SK-N-SH treated with all-trans-retinoic acid at 6 μM for 48 hours (cell line): ENCODE measurements around the gene PROM1.

Experiments
- ATAC-seq: fragments of 200-7000 bp; cut with Tn5 transposase; 3 replicates; pipeline ENCODE4 v1.9.1; 2020; ENCODE audit warnings: mild to moderate bottlenecking, moderate library complexity
- ARNTL ChIP-seq: fragments of 450-650 bp; formaldehyde crosslinking; IDR thresholded peaks from 2 replicates; pipeline ENCODE4 v1.5.0; 2020; ENCODE audit warnings: low read depth, mild to moderate bottlenecking, moderate library complexity, borderline replicate concordance
- CREB5 ChIP-seq: fragments of 250-450 bp; sonication (Bioruptor Pico); IDR thresholded peaks from 2 replicates; pipeline ENCODE4 v1.5.1; 2020; ENCODE audit warnings: low read depth, mild to moderate bottlenecking, moderate library complexity
- CSRNP3 ChIP-seq: fragments of 250-450 bp; sonication (Bioruptor Pico); IDR thresholded peaks from 2 replicates; pipeline ENCODE4 v1.5.1; 2021; ENCODE audit warnings: mild to moderate bottlenecking, moderate library complexity
- ESRRG ChIP-seq: fragments of 250-450 bp; sonication (Bioruptor Pico); IDR thresholded peaks from 2 replicates; pipeline ENCODE4 v1.6.1; 2021; ENCODE audit warnings: mild to moderate bottlenecking
- GLIS3 ChIP-seq: fragments of 250-450 bp; sonication (Bioruptor Pico); IDR thresholded peaks from 2 replicates; pipeline ENCODE4 v1.5.0; 2020; ENCODE audit warnings: mild to moderate bottlenecking, moderate library complexity
- ISL1 ChIP-seq: fragments of 250-450 bp; sonication (Bioruptor Pico); IDR thresholded peaks from 2 replicates; pipeline ENCODE4 v2.1.2; 2022; ENCODE audit warnings: mild to moderate bottlenecking, moderate library complexity
- OSR1 ChIP-seq: fragments of 250-450 bp; sonication (Bioruptor Pico); IDR thresholded peaks from 2 replicates; pipeline ENCODE4 v1.8.0; 2022; ENCODE audit warnings: moderate library complexity, mild to moderate bottlenecking, inconsistent platforms
- PATZ1 ChIP-seq: fragments of 250-450 bp; sonication (Bioruptor Pico); IDR thresholded peaks from 2 replicates; pipeline ENCODE4 v1.8.0; 2020; ENCODE audit warnings: mild to moderate bottlenecking, moderate library complexity, borderline replicate concordance
- POU6F1 ChIP-seq: fragments of 250-450 bp; sonication (Bioruptor Pico); IDR thresholded peaks from 2 replicates; pipeline ENCODE4 v1.8.0; 2021; ENCODE audit warnings: low read depth, mild to moderate bottlenecking, moderate library complexity, borderline replicate concordance
- PPARA ChIP-seq: fragments of 250-450 bp; sonication (Bioruptor Pico); IDR thresholded peaks from 2 replicates; pipeline ENCODE4 v1.5.0; 2020; ENCODE audit warnings: mild to moderate bottlenecking, borderline replicate concordance
- RARB ChIP-seq: fragments of 250-450 bp; sonication (Bioruptor Pico); IDR thresholded peaks from 2 replicates; pipeline ENCODE4 v1.8.0; 2021; ENCODE audit warnings: mild to moderate bottlenecking, moderate library complexity
- SNAI2 ChIP-seq: fragments of 250-450 bp; sonication (Bioruptor Pico); IDR thresholded peaks from 2 replicates; pipeline ENCODE4 v1.5.0; 2020; ENCODE audit warnings: mild to moderate bottlenecking, moderate library complexity
- TCF4 ChIP-seq: fragments of 250-450 bp; sonication (Bioruptor Pico); IDR thresholded peaks from 2 replicates; pipeline ENCODE4 v1.8.0; 2021; ENCODE audit warnings: mild to moderate bottlenecking, moderate library complexity, borderline replicate concordance
- TOX ChIP-seq: fragments of 250-450 bp; sonication (Bioruptor Pico); IDR thresholded peaks from 2 replicates; pipeline ENCODE4 v1.8.0; 2021; ENCODE audit warnings: mild to moderate bottlenecking, moderate library complexity, borderline replicate concordance
- TSHZ2 ChIP-seq: fragments of 250-450 bp; sonication (Bioruptor Pico); IDR thresholded peaks from 2 replicates; pipeline ENCODE4 v1.5.0; 2020; ENCODE audit warnings: mild to moderate bottlenecking, moderate library complexity
- ZC3H10 ChIP-seq: fragments of 250-450 bp; sonication (Bioruptor Pico); IDR thresholded peaks from 2 replicates; pipeline ENCODE4 v1.5.1; 2021; ENCODE audit warnings: mild to moderate bottlenecking, moderate library complexity
- ZFP3 ChIP-seq: fragments of 250-450 bp; sonication (Bioruptor Pico); IDR thresholded peaks from 2 replicates; pipeline ENCODE4 v1.5.0; 2020; ENCODE audit warnings: mild to moderate bottlenecking, moderate library complexity
- ZFP30 ChIP-seq: fragments of 450-650 bp; formaldehyde crosslinking; IDR thresholded peaks from 2 replicates; pipeline ENCODE4 v1.5.0; 2022; ENCODE audit warnings: mild to moderate bottlenecking, moderate library complexity
- ZNF565 ChIP-seq: fragments of 450-650 bp; formaldehyde crosslinking; conservative IDR thresholded peaks from 2 replicates; pipeline ENCODE4 v1.5.0; 2020; ENCODE audit warnings: low read depth, mild to moderate bottlenecking, moderate library complexity
- ZNF70 ChIP-seq: fragments of 450-650 bp; formaldehyde crosslinking; IDR thresholded peaks from 2 replicates; pipeline ENCODE4 v1.5.0; 2020; ENCODE audit warnings: mild to moderate bottlenecking, moderate library complexity
- ZNF8 ChIP-seq: fragments of 450-650 bp; formaldehyde crosslinking; IDR thresholded peaks from 2 replicates; pipeline ENCODE4 v1.5.0; 2020; ENCODE audit warnings: mild to moderate bottlenecking, moderate library complexity

The PROM1 gene

GRCh38 chr4:16066586-16067128 lies 17.2 kb downstream of the PROM1 start (continued):
- TF ChIP-seq CREB5 (CRISPR knock-in tag): no peak
- TF ChIP-seq ISL1 (CRISPR knock-in tag): no peak
- TF ChIP-seq ARNTL: no peak
- TF ChIP-seq GLIS3 (CRISPR knock-in tag): no peak
- TF ChIP-seq SNAI2 (CRISPR knock-in tag): no peak
- no peak for TF ChIP-seq ZNF8 (CRISPR knock-in tag)
- no peak for TF ChIP-seq TCF4 (CRISPR knock-in tag)
- no peak for TF ChIP-seq ZC3H10

GRCh38 chr4:16065066-16065465 lies 18.8 kb downstream of the PROM1 start:
- TF ChIP-seq ESRRG (CRISPR knock-in tag): no peak
- no peak for TF ChIP-seq ZC3H10
- no peak for TF ChIP-seq ZNF70 (CRISPR knock-in tag)
- ATAC-seq: no peak

- no peak for ATAC-seq
- TF ChIP-seq ZNF565 (CRISPR knock-in tag) (no peak), ZNF70 (CRISPR knock-in tag) (no peak), ZFP3 (CRISPR knock-in tag) (no peak), PATZ1 (CRISPR knock-in tag) (no peak), TOX (CRISPR knock-in tag) (no peak), ISL1 (CRISPR knock-in tag) (no peak), POU6F1 (CRISPR knock-in tag) (no peak), PPARA (CRISPR knock-in tag) (no peak), GLIS3 (CRISPR knock-in tag) (no peak), SNAI2 (CRISPR knock-in tag) (no peak), ARNTL (no peak), CSRNP3 (CRISPR knock-in tag) (no peak), TSHZ2 (CRISPR knock-in tag) (no peak), ZNF8 (CRISPR knock-in tag) (no peak), OSR1 (CRISPR knock-in tag) (no peak), RARB (CRISPR knock-in tag) (no peak), ZFP30 (CRISPR knock-in tag) (no peak), CREB5 (CRISPR knock-in tag) (no peak), ZC3H10 (no peak)
Observed at GRCh38 chr4:16062601-16063000, 21.2 kb downstream of the PROM1 start.
